ENCODE measurements around the gene TRIM75. TPM values are rescaled to one million over a fixed set of nuclear protein-coding genes. Genes with fewer than 3 reads are reported as not detected.

Gene TRIM75
- not detected in 2 replicates for total RNA-seq (2014; rRNA removed; shearing (Covaris generic))
- not detected in 2 replicates for polyA plus RNA-seq (2016; fragmentation: Nextera tagmentation; extraction: Ambion mirVana)

- WGBS, 2 experiments (ENCODE audit: low coverage in 1 of 2, low lambda C conversion rate in 2 of 2, missing lambda C conversion rate in 2 of 2) = 37 to 41% methylated on average over 6 of the region's 6 CpGs
- H3K4me3 ChIP-seq = no peak within 1 kb of the TSS
- H2AFZ ChIP-seq = no peak within 1 kb of the TSS
- no peaks in the 10 kb centered on the region for H3K36me3 ChIP-seq (ENCODE audit: low read depth)
- H3K79me2 ChIP-seq (ENCODE audit: insufficient read depth) = no peaks in the 10 kb centered on the region
- H3K27me3 ChIP-seq (replicated peaks; ENCODE audit: insufficient read depth) = peaks cover 8% of the 10 kb centered on the region; the same call in 1 of the 2 replicates
- no peak within 1 kb of the TSS for H3K4me2 ChIP-seq (ENCODE audit: unreplicated experiment)
- no peaks in the 10 kb centered on the region for H3F3A ChIP-seq (ENCODE audit: insufficient read depth)
- TF ChIP-seq EZH2 (IDR thresholded peaks at IDR 0.05; ENCODE audit: insufficient read depth, poor library complexity, severe bottlenecking) = no peak
- no peak for TF ChIP-seq EZH2phosphoT487 (IDR thresholded peaks at IDR 0.05; ENCODE audit: insufficient read depth, low read depth)
- DNase-seq = no peak
- H3K27ac ChIP-seq = no peak within 1 kb of the TSS
- H3K4me1 ChIP-seq (ENCODE audit: insufficient read depth) = no peaks in the 10 kb centered on the region
- no peaks in the 10 kb centered on the region for H3K9me3 ChIP-seq (ENCODE audit: low read depth)
- in situ Hi-C loops (cut with MboI) = no loop called here
- H3K9ac ChIP-seq = no peak within 1 kb of the TSS
- no peaks in the 10 kb centered on the region for H3K9me2 ChIP-seq (ENCODE audit: insufficient read depth)
- H4K20me1 ChIP-seq (ENCODE audit: insufficient read depth) = no peaks in the 10 kb centered on the region
Measured at GRCh38 chr4:165053645-165054044, at the start of gene TRIM75. TSS of gene TRIM75 (plus strand) at chr4:165053866. CDS start at chr4:165059148, 5,282 bp downstream.

DNA sequence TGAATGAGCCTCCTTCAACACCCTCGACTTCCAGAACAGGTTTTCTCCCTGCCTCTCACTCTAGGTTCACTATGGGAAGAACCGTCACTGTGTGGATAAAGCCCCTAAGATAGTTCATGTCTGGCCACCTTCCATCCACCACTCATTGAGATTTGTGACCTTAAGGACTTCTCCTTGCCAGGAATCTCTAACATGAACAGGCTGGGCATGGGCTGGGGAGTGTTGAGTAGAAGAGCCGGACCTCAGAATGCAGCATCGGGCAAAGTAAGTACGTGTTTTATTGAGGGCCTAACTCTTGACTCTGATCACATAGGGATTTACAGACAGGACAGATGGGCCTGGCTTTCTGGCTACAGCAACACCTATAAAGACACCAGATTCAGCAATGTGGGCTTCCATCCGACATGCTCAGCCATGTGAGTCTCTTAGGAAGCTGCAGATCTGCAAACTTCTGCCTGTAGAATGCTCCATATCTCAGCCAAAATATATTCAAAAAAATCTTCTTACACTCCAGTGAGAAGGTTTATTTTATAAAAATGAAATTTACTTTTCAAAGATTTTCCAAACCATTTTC lies 48.2 kb upstream of the TRIM75 start:
- no peak overlapping the region for H3K27ac ChIP-seq
- TF ChIP-seq EZH2 (IDR thresholded peaks at IDR 0.05; ENCODE audit: insufficient read depth, poor library complexity, severe bottlenecking) (no peak), EZH2phosphoT487 (IDR thresholded peaks at IDR 0.05; ENCODE audit: insufficient read depth, low read depth) (no peak)
- no peaks in the 10 kb centered on the region for H3K4me1 ChIP-seq (ENCODE audit: insufficient read depth)
- no peak overlapping the region for H3K4me2 ChIP-seq (ENCODE audit: unreplicated experiment)
- H3K36me3 ChIP-seq (ENCODE audit: low read depth) = no peaks in the 10 kb centered on the region
- H3K79me2 ChIP-seq (ENCODE audit: insufficient read depth) = no peaks in the 10 kb centered on the region
- H3K9ac ChIP-seq = no peak overlapping the region
- no peaks in the 10 kb centered on the region for H4K20me1 ChIP-seq (ENCODE audit: insufficient read depth)
- no peaks in the 10 kb centered on the region for H3F3A ChIP-seq (ENCODE audit: insufficient read depth)
- no peak for DNase-seq
- no peak overlapping the region for H2AFZ ChIP-seq
- H3K9me3 ChIP-seq (ENCODE audit: low read depth) = no peaks in the 10 kb centered on the region
- H3K9me2 ChIP-seq (ENCODE audit: insufficient read depth) = no peaks in the 10 kb centered on the region
- in situ Hi-C loops (cut with MboI) = no loop called here
- H3K4me3 ChIP-seq = no peak overlapping the region
- peaks cover 6% of the 10 kb centered on the region; the same call in 1 of the 2 replicates for H3K27me3 ChIP-seq (replicated peaks; ENCODE audit: insufficient read depth)
- 72 to 74% methylated on average over 6 of the region's 6 CpGs for WGBS, 2 experiments (ENCODE audit: low coverage in 1 of 2, low lambda C conversion rate in 2 of 2, missing lambda C conversion rate in 2 of 2)

DNA sequence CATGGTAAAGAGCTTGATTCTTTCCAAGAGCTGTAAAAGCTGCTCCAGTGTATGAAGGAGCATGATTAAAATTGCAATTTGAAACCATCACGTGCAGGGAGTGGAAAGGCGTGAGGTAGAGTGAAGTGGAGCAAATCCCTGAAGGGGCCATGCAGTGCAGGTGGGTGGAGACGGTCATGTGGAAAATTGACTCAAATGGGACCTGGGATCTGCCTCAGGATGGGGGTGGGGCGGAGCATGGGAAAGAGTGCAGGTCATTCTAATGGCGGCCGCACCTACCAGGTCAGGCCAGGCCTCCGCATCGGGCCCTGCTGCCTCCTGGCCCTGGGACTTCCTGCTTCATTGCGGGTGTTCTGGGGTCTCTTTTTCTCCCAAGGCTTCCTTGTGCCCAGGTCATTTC lies 47.2 kb upstream of the TRIM75 start:
- Histone ChIP-seq H3K9ac (no peak overlapping the region), H3K27me3 (replicated peaks; ENCODE audit: insufficient read depth) (peaks cover 6% of the 10 kb centered on the region; the same call in 1 of the 2 replicates), H3K36me3 (ENCODE audit: low read depth) (no peaks in the 10 kb centered on the region), H3K9me2 (ENCODE audit: insufficient read depth) (no peaks in the 10 kb centered on the region), H3K4me3 (no peak overlapping the region), H3K79me2 (ENCODE audit: insufficient read depth) (no peaks in the 10 kb centered on the region), H3F3A (ENCODE audit: insufficient read depth) (no peaks in the 10 kb centered on the region), H2AFZ (no peak overlapping the region), H3K4me2 (ENCODE audit: unreplicated experiment) (no peak overlapping the region), H3K27ac (no peak overlapping the region), H3K4me1 (ENCODE audit: insufficient read depth) (no peaks in the 10 kb centered on the region), H4K20me1 (ENCODE audit: insufficient read depth) (no peaks in the 10 kb centered on the region), H3K9me3 (ENCODE audit: low read depth) (no peaks in the 10 kb centered on the region)
- TF ChIP-seq EZH2 (IDR thresholded peaks at IDR 0.05; ENCODE audit: insufficient read depth, poor library complexity, severe bottlenecking) = no peak
- TF ChIP-seq EZH2phosphoT487 (IDR thresholded peaks at IDR 0.05; ENCODE audit: insufficient read depth, low read depth) = no peak
- WGBS, 2 experiments (ENCODE audit: low coverage in 1 of 2, low lambda C conversion rate in 2 of 2, missing lambda C conversion rate in 2 of 2) = 76 to 84% methylated on average over 9 of the region's 9 CpGs
- DNase-seq = no peak
- in situ Hi-C loops (cut with MboI) = no loop called here

GRCh38 chr4:165006886-165007285 lies 46.8 kb upstream of the TRIM75 start:
- in situ Hi-C loops (cut with MboI) = no loop called here
- Histone ChIP-seq H4K20me1 (ENCODE audit: insufficient read depth) (no peaks in the 10 kb centered on the region), H3K36me3 (ENCODE audit: low read depth) (no peaks in the 10 kb centered on the region), H3F3A (ENCODE audit: insufficient read depth) (no peaks in the 10 kb centered on the region), H3K4me1 (ENCODE audit: insufficient read depth) (no peaks in the 10 kb centered on the region), H3K27me3 (replicated peaks; ENCODE audit: insufficient read depth) (peaks cover 6% of the 10 kb centered on the region; the same call in 1 of the 2 replicates), H2AFZ (no peak overlapping the region), H3K27ac (no peak overlapping the region), H3K4me3 (no peak overlapping the region), H3K4me2 (ENCODE audit: unreplicated experiment) (no peak overlapping the region), H3K9ac (no peak overlapping the region), H3K79me2 (ENCODE audit: insufficient read depth) (no peaks in the 10 kb centered on the region), H3K9me3 (ENCODE audit: low read depth) (no peaks in the 10 kb centered on the region), H3K9me2 (ENCODE audit: insufficient read depth) (no peaks in the 10 kb centered on the region)
- no peak for DNase-seq
- 80 to 83% methylated on average over 4 to 5 of the region's 5 CpGs for WGBS, 2 experiments (ENCODE audit: low coverage in 1 of 2, low lambda C conversion rate in 2 of 2, missing lambda C conversion rate in 2 of 2)
- TF ChIP-seq EZH2phosphoT487 (IDR thresholded peaks at IDR 0.05; ENCODE audit: insufficient read depth, low read depth) (no peak), EZH2 (IDR thresholded peaks at IDR 0.05; ENCODE audit: insufficient read depth, poor library complexity, severe bottlenecking) (no peak)

All from GM23248 (cell line).